Loucy (cell line): ENCODE results near the gene BRINP3.

Experiments
- H2AFZ ChIP-seq: fragments of 200-600 bp; sonication (generic); 2 replicates; pipeline ENCODE4 v1.6.0; 2016; ENCODE audit warnings: antibody characterized with exemption, mild to moderate bottlenecking, low read length, moderate library complexity
- H3F3A ChIP-seq: fragments of 200-600 bp; 2 replicates; pipeline ENCODE4 v1.6.0; 2016; ENCODE audit warnings: antibody characterized with exemption, low read depth, mild to moderate bottlenecking
- H3K27me3 ChIP-seq: fragments of 200-600 bp; sonication (generic); 2 replicates; pipeline ENCODE4 v1.6.1; 2014; ENCODE audit warnings: low read length, mild to moderate bottlenecking; ENCODE audit not compliant: insufficient read depth, poor library complexity, severe bottlenecking
- H3K36me3 ChIP-seq: fragments of 200-600 bp; sonication (generic); 2 replicates; pipeline ENCODE4 v1.6.1; 2016; ENCODE audit warnings: low read length; ENCODE audit not compliant: insufficient read depth
- H3K4me1 ChIP-seq: fragments of 200-600 bp; sonication (generic); 2 replicates; pipeline ENCODE4 v1.5.1; 2014; ENCODE audit warnings: low read length, mild to moderate bottlenecking; ENCODE audit not compliant: insufficient read depth, poor library complexity, severe bottlenecking
- H3K4me2 ChIP-seq: fragments of 200-600 bp; sonication (generic); 2 replicates; pipeline ENCODE4 v1.6.0; 2014; ENCODE audit warnings: antibody characterized with exemption, low read length, low read depth, mild to moderate bottlenecking; ENCODE audit not compliant: poor library complexity, severe bottlenecking
- H3K4me3 ChIP-seq: fragments of 200-600 bp; sonication (generic); 2 replicates; pipeline ENCODE4 v1.5.1; 2014; ENCODE audit warnings: low read length, mild to moderate bottlenecking, mixed read lengths; ENCODE audit not compliant: poor library complexity, severe bottlenecking
- H3K79me2 ChIP-seq: fragments of 200-600 bp; sonication (generic); 2 replicates; pipeline ENCODE4 v1.6.1; 2014; ENCODE audit warnings: low read length; ENCODE audit not compliant: insufficient read depth
- H3K9ac ChIP-seq: fragments of 200-600 bp; sonication (generic); 2 replicates; pipeline ENCODE4 v1.6.0; 2014; ENCODE audit warnings: mild to moderate bottlenecking, low read depth, low read length, moderate library complexity; ENCODE audit not compliant: poor library complexity, severe bottlenecking
- H3K9me2 ChIP-seq: fragments of 200-600 bp; sonication (generic); replicated peaks from 2 replicates; pipeline ENCODE4 v1.6.1; 2016; ENCODE audit warnings: low read depth, low read length, mixed read lengths
- H3K9me3 ChIP-seq: fragments of 200-600 bp; sonication (generic); 2 replicates; pipeline ENCODE4 v1.6.1; 2014; ENCODE audit warnings: mild to moderate bottlenecking, antibody characterized with exemption, low read length, low read depth; ENCODE audit not compliant: insufficient read depth
- H4K20me1 ChIP-seq: fragments of 200-600 bp; sonication (generic); 2 replicates; pipeline ENCODE4 v1.6.0; 2014; ENCODE audit warnings: antibody characterized with exemption, low read length, mild to moderate bottlenecking; ENCODE audit not compliant: insufficient read depth, poor library complexity, severe bottlenecking
- CTCF ChIP-seq: fragments of 200-600 bp; sonication (generic); conservative IDR thresholded peaks from 2 replicates; pipeline ENCODE4 v1.5.1; 2014; ENCODE audit warnings: mild to moderate bottlenecking, antibody characterized with exemption, low read length
- EZH2phosphoT487 ChIP-seq: fragments of 200-600 bp; IDR thresholded peaks from 2 replicates; pipeline ENCODE4 v1.6.1; 2018; ENCODE audit warnings: antibody characterized with exemption, mild to moderate bottlenecking, moderate library complexity, borderline replicate concordance

The BRINP3 gene

DNA sequence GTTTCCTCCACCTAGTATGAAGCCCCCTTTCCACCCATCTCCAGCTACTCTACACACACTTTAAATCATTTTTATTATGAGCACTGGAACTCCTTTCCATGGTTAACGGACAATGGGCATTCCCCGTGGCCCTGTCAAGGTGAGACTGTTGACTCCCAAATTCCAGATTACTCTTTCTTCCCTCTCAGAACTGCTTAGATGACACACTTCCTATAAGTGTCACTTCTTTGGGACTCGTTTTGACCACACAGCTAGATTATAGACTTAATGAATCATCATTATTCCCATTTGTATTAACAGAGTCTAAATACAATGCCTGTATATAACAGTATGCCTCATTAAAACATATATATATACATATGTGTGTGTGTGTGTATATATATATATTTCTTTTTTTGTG, 215.1 kb downstream of the BRINP3 start:
- Histone ChIP-seq H3K9me3 (no peaks in the 10 kb centered on the region), H3K4me2 (no peak overlapping the region), H3K9me2 (no peaks in the 10 kb centered on the region), H3K36me3 (no peaks in the 10 kb centered on the region), H4K20me1 (no peaks in the 10 kb centered on the region), H3K4me3 (no peak overlapping the region), H3K27me3 (no peaks in the 10 kb centered on the region), H3K9ac (no peak overlapping the region), H2AFZ (no peak overlapping the region), H3K79me2 (no peaks in the 10 kb centered on the region), H3F3A (no peaks in the 10 kb centered on the region), H3K4me1 (no peaks in the 10 kb centered on the region)
- no peak for TF ChIP-seq CTCF
- no peak for TF ChIP-seq EZH2phosphoT487

- H3K27me3 ChIP-seq = no peaks in the 10 kb centered on the region
- no peak overlapping the region for H2AFZ ChIP-seq
- H3F3A ChIP-seq = no peaks in the 10 kb centered on the region
- H3K4me2 ChIP-seq = no peak overlapping the region
- no peak overlapping the region for H3K4me3 ChIP-seq
- H3K4me1 ChIP-seq = no peaks in the 10 kb centered on the region
- no peaks in the 10 kb centered on the region for H3K9me2 ChIP-seq
- no peaks in the 10 kb centered on the region for H3K79me2 ChIP-seq
- H3K36me3 ChIP-seq = no peaks in the 10 kb centered on the region
- no peaks in the 10 kb centered on the region for H4K20me1 ChIP-seq
- H3K9me3 ChIP-seq = no peaks in the 10 kb centered on the region
- TF ChIP-seq EZH2phosphoT487 (no peak), CTCF (no peak)
- H3K9ac ChIP-seq = no peak overlapping the region
Observed at GRCh38 chr1:190259424-190259823, 218.2 kb downstream of the BRINP3 start.

- Histone ChIP-seq H3K27me3 (no peaks in the 10 kb centered on the region), H2AFZ (no peak overlapping the region), H3K4me2 (no peak overlapping the region), H3K79me2 (no peaks in the 10 kb centered on the region), H3K9ac (no peak overlapping the region), H3K9me2 (no peaks in the 10 kb centered on the region), H3F3A (no peaks in the 10 kb centered on the region), H3K4me1 (no peaks in the 10 kb centered on the region), H3K9me3 (no peaks in the 10 kb centered on the region), H3K36me3 (no peaks in the 10 kb centered on the region), H4K20me1 (no peaks in the 10 kb centered on the region), H3K4me3 (no peak overlapping the region)
- no peak for TF ChIP-seq CTCF
Observed at GRCh38 chr1:190258003-190258402, 219.7 kb downstream of the BRINP3 start.
